OCI-LY7 (cell line): ENCODE results near the gene PALD1. TPM values are rescaled to one million over a fixed set of nuclear protein-coding genes. Genes with fewer than 3 reads are reported as not detected.

Experiments
- BruUV-seq: library from RNA; stranded (reverse); fragments of 400-500 nt; replicated peaks from 2 replicates; lab custom pipeline; 2021; lab: Mats Ljungman, UMichigan
- CTCF ChIA-PET: fragments of 300-600 bp; sonication (Branson Sonifier 250); formaldehyde crosslinking; loops from one replicate; lab custom pipeline; 2022; ENCODE audit warnings: antibody characterized with exemption; ENCODE audit not compliant: unreplicated experiment; lab: Charles Lee
- POLR2A ChIA-PET: fragments of 300-600 bp; sonication (Branson Sonifier 250); formaldehyde crosslinking; loops from one replicate; lab custom pipeline; 2022; ENCODE audit warnings: antibody characterized with exemption; lab: Charles Lee
- DNase-seq: peaks from one replicate; pipeline ENCODE4 v3.0.0-alpha.2; 2015; ENCODE audit warnings: low spot score
- H2AFZ ChIP-seq: fragments of 200-600 bp; sonication (generic), shearing (Covaris generic); 2 replicates; pipeline ENCODE4 v1.6.1; 2014; ENCODE audit warnings: mild to moderate bottlenecking, antibody characterized with exemption, low read length, moderate library complexity
- H3K27ac ChIP-seq: fragments of 200-600 bp; sonication (generic); 2 replicates; pipeline ENCODE4 v1.5.1; 2014; ENCODE audit warnings: mixed run types, low read depth, mild to moderate bottlenecking, moderate library complexity, low read length, inconsistent platforms; ENCODE audit not compliant: poor library complexity, severe bottlenecking
- H3K36me3 ChIP-seq: fragments of 200-600 bp; sonication (generic); 2 replicates; pipeline ENCODE4 v1.6.1; 2014; ENCODE audit warnings: mild to moderate bottlenecking, antibody characterized with exemption, low read length, moderate library complexity, mixed read lengths; ENCODE audit not compliant: insufficient read depth
- H3K4me1 ChIP-seq: fragments of 200-600 bp; sonication (generic); 2 replicates; pipeline ENCODE4 v1.5.1; 2014; ENCODE audit warnings: mild to moderate bottlenecking, low read length; ENCODE audit not compliant: insufficient read depth, poor library complexity, severe bottlenecking
- H3K4me2 ChIP-seq: fragments of 200-600 bp; sonication (generic); 2 replicates; pipeline ENCODE4 v1.6.1; 2014; ENCODE audit warnings: mild to moderate bottlenecking, low read length
- H3K4me3 ChIP-seq: fragments of 200-600 bp; sonication (generic); 2 replicates; pipeline ENCODE4 v1.5.1; 2014; ENCODE audit warnings: mild to moderate bottlenecking, low read depth, low read length; ENCODE audit not compliant: poor library complexity, severe bottlenecking
- H3K79me2 ChIP-seq: fragments of 200-600 bp; sonication (generic); 2 replicates; pipeline ENCODE4 v1.6.1; 2016; ENCODE audit warnings: low read depth, mild to moderate bottlenecking, low read length, moderate library complexity, mixed read lengths; ENCODE audit not compliant: insufficient read depth
- H3K9me2 ChIP-seq: fragments of 200-600 bp; sonication (generic); 2 replicates; pipeline ENCODE4 v1.6.1; 2016; ENCODE audit warnings: mild to moderate bottlenecking, low read length, mixed read lengths; ENCODE audit not compliant: insufficient read depth
- H3K9me3 ChIP-seq: fragments of 200-600 bp; sonication (generic); 2 replicates; pipeline ENCODE4 v1.6.1; 2014; ENCODE audit warnings: mild to moderate bottlenecking, mixed run types, low read length, mixed read lengths
- H4K20me1 ChIP-seq: fragments of 200-600 bp; sonication (generic); 2 replicates; pipeline ENCODE4 v1.6.1; 2014; ENCODE audit warnings: mild to moderate bottlenecking, antibody characterized with exemption, low read length, moderate library complexity, mixed read lengths; ENCODE audit not compliant: insufficient read depth
- EZH2phosphoT487 ChIP-seq: fragments of 200-600 bp; sonication (generic); IDR thresholded peaks from 2 replicates; pipeline ENCODE4 v1.6.1; 2018; ENCODE audit warnings: low read depth, borderline replicate concordance, mild to moderate bottlenecking, mixed run types, antibody characterized with exemption, low read length, moderate library complexity, mixed read lengths
- intact Hi-C: fragments of 100-400 bp; cut with micrococcal nuclease; formaldehyde crosslinking; loops from one replicate; pipeline ENCODE4 v1.10.0; 2022; ENCODE audit not compliant: unreplicated experiment
- total RNA-seq, 2 experiments: library from RNA; depleted of rRNA in 1 of 2; stranded (reverse); fragments of >200 nt in 1 of 2; shearing (Covaris generic) in 1 of 2; gene quantifications; 2 replicates each; pipeline ENCODE4 v1.2.3, GENCODE V29; 2014 to 2022
- TF ChIP-seq, protein P1 (sequence below): fragments of 200-600 bp; sonication (generic); conservative IDR thresholded peaks from 2 replicates; pipeline ENCODE4 v1.5.1; 2014; ENCODE audit warnings: mild to moderate bottlenecking, antibody characterized with exemption, low read length, moderate library complexity, mixed read lengths

Gene PALD1
- total RNA-seq, 2 experiments from 2014 or later: 52.7 to 66.7 TPM

DNA sequence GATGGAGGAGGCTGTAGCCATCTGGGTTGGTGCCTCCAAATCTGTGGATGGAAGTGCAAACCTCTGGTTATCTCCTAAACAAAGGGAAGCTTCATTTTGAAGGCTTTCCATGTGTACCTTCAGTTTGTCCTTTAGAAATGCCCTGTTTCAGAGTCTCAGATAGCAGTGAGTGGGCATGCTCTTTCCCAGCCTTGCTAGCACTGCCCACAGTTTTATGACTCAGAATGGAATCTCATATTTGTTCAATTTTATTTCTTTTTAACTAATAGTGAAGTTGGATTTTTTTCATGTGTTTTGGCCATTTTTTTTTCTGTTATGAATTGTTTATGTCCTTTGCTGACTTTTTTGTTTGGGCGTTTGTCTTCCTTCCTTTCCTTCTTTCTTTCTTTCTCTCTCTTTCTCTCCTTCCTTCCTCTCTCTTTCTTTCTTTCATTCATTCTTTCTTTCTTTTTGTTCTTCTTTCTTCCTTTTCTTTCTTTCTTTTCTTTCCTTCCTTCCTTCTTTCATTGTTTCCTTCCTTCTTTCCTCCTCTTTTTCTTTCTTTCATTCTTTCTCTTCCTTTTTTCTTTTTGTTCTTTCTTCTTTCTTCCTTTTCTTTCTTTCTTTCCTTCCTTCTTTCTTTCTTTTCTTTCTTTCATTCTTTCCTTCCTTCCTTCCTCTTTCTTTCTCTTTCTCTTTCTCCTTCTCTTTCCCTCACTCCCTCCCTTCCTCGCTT lies 98.4 kb downstream of the PALD1 start:
- POLR2A ChIA-PET: interaction anchor here (0.8 to 2.5 kb wide), 5 partner anchors 8 to 16 kb away, joined by 3 to 15 read pairs (median 4); no protein-coding TSS in a partner anchor
- H2AFZ ChIP-seq: no peak overlapping the region; the same call in 1 of the 2 replicates
- CTCF ChIA-PET: interaction anchor here (0.9 to 2.1 kb wide), 2 partner anchors 8 to 108 kb away, joined by 5 to 6 read pairs; no protein-coding TSS in a partner anchor

DNA sequence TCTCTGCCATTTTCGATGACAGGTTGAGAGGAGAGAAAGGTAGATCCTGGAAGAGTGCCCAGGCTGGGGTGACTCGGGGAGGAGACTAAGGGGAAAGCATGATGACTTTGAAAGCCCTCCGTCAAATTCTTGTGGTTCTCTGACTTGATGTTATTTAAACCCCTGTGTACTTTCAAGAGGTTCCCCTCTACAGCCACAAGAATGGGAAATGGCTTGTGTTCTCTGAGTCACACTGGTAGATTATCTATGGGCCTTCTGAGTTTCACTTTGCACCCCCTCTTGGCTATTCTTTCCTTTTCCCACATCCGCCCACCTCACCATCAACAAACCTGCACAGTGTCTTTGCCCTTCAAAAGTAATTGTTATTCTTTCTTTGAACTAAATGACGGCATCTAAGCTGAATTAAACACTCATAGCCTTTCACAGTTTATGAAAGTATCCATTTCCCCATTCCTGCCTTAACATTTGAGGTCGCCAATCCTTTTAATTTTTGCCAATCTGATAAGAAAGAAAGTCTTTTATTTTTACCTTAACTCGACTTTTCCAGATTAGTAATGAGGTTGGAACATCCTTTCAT lies 99.9 kb downstream of the PALD1 start:
- intact Hi-C loops: no loop called here
- no peaks in the 10 kb centered on the region for H3K9me2 ChIP-seq
- peak overlapping the region; percentile 77 for H3K4me2 ChIP-seq
- H3K36me3 ChIP-seq: no peaks in the 10 kb centered on the region
- no peaks in the 10 kb centered on the region for H4K20me1 ChIP-seq
- no TSS peak for BruUV-seq
- peak overlapping the region; percentile 95 for H3K27ac ChIP-seq
- peak overlapping the region; percentile 25 for H3K4me3 ChIP-seq
- TF ChIP-seq, protein P1, sequence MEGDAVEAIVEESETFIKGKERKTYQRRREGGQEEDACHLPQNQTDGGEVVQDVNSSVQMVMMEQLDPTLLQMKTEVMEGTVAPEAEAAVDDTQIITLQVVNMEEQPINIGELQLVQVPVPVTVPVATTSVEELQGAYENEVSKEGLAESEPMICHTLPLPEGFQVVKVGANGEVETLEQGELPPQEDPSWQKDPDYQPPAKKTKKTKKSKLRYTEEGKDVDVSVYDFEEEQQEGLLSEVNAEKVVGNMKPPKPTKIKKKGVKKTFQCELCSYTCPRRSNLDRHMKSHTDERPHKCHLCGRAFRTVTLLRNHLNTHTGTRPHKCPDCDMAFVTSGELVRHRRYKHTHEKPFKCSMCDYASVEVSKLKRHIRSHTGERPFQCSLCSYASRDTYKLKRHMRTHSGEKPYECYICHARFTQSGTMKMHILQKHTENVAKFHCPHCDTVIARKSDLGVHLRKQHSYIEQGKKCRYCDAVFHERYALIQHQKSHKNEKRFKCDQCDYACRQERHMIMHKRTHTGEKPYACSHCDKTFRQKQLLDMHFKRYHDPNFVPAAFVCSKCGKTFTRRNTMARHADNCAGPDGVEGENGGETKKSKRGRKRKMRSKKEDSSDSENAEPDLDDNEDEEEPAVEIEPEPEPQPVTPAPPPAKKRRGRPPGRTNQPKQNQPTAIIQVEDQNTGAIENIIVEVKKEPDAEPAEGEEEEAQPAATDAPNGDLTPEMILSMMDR: no peak
- no peak for TF ChIP-seq EZH2phosphoT487
- H3K4me1 ChIP-seq: peaks cover 67% of the 10 kb centered on the region
- no peaks in the 10 kb centered on the region for H3K79me2 ChIP-seq
- H2AFZ ChIP-seq: peak overlapping the region; percentile 17; the same call in 1 of the 2 replicates
- peak; percentile 70 for DNase-seq
- POLR2A ChIA-PET: interaction anchor here (1.7 kb wide), 2 partner anchors 10 to 18 kb away, joined by 5 read pairs; no protein-coding TSS in a partner anchor
- no peaks in the 10 kb centered on the region for H3K9me3 ChIP-seq
- CTCF ChIA-PET: no interaction called here

More for the DNA sequence above, 98.4 kb downstream of the PALD1 start:
- Histone ChIP-seq H3K4me2 (peak overlapping the region; percentile 77), H3K27ac (peak overlapping the region; percentile 95), H4K20me1 (no peaks in the 10 kb centered on the region), H3K9me2 (no peaks in the 10 kb centered on the region), H3K4me1 (peaks cover 69% of the 10 kb centered on the region), H3K36me3 (no peaks in the 10 kb centered on the region), H3K79me2 (no peaks in the 10 kb centered on the region), H3K4me3 (peak overlapping the region; percentile 46), H3K9me3 (no peaks in the 10 kb centered on the region)
- intact Hi-C loops: loop anchor here (1.0 kb wide), 1 partner anchor 17 kb away; no protein-coding TSS in a partner anchor
- no TSS peak for BruUV-seq
- TF ChIP-seq, protein P1: no peak
- no peak for TF ChIP-seq EZH2phosphoT487
- no peak for DNase-seq
